H1 (cell line): ENCODE results near the gene SERGEF. TPM values are rescaled to one million over a fixed set of nuclear protein-coding genes. Genes with fewer than 3 reads are reported as not detected.

ENCODE experiments used
- CTCF ChIA-PET: fragments of 300-600 bp; sonication (Branson Sonifier 250); formaldehyde crosslinking; loops from one replicate; lab custom pipeline; 2021; ENCODE audit not compliant: partially characterized antibody; lab: Charles Lee
- POLR2A ChIA-PET: fragments of 300-600 bp; sonication (Branson Sonifier 250); formaldehyde crosslinking; loops from one replicate; lab custom pipeline; 2021; ENCODE audit warnings: inconsistent platforms; ENCODE audit not compliant: partially characterized antibody; lab: Charles Lee
- DNase-seq, 2 experiments: peaks; one replicate each; pipeline versions ENCODE4 v3.0.0 to v3.0.0-alpha.2; 2010 to 2022; ENCODE audit warnings: low spot score in 2 of 2, low read depth in 1 of 2, mixed read lengths in 1 of 2
- FAIRE-seq: peaks from 2 replicates; lab custom pipeline; 2011; peaks lifted over from hg19 to GRCh38; lab: Jason Lieb, UNC
- H2AFZ ChIP-seq: 2 replicates; pipeline ENCODE4 v1.8.1; 2012; ENCODE audit warnings: low read length, inconsistent platforms
- H2AK5ac ChIP-seq: 2 replicates; pipeline ENCODE4 v1.6.1; 2013; ENCODE audit warnings: low read depth, low read length
- H2BK120ac ChIP-seq: replicated peaks from 2 replicates; pipeline ENCODE3; 2013; ENCODE audit warnings: low read depth, low read length, inconsistent platforms
- H2BK12ac ChIP-seq: 2 replicates; pipeline ENCODE4 v1.6.1; 2013; ENCODE audit warnings: low read depth, low read length
- H2BK15ac ChIP-seq: 2 replicates; pipeline ENCODE4 v1.6.1; 2013; ENCODE audit warnings: low read length
- H2BK20ac ChIP-seq: 2 replicates; pipeline ENCODE4 v1.6.1; 2013; ENCODE audit warnings: low read length
- H2BK5ac ChIP-seq: 2 replicates; pipeline ENCODE4 v1.6.1; 2013; ENCODE audit warnings: low read depth, low read length
- H3K14ac ChIP-seq: 2 replicates; pipeline ENCODE4 v1.6.1; 2013; ENCODE audit warnings: inconsistent platforms; ENCODE audit not compliant: insufficient read length
- H3K18ac ChIP-seq: 2 replicates; pipeline ENCODE4 v1.6.1; 2013; ENCODE audit warnings: low read length; ENCODE audit errors: extremely low read depth
- H3K23ac ChIP-seq: 2 replicates; pipeline ENCODE4 v1.6.1; 2013; ENCODE audit warnings: inconsistent platforms; ENCODE audit not compliant: insufficient read length
- H3K23me2 ChIP-seq: 2 replicates; pipeline ENCODE4 v1.6.1; 2013; ENCODE audit warnings: low read depth, low read length
- H3K27ac ChIP-seq: 2 replicates; pipeline ENCODE4 v1.6.1; 2011; ENCODE audit warnings: low read depth, low read length, inconsistent platforms
- H3K27me3 ChIP-seq, 4 experiments: replicated peaks in 1 of 4; 1 replicate in 1 of 4; 2 replicates in 3 of 4; pipeline versions ENCODE4 v1.6.1 to v1.8.1; 2011 to 2013; ENCODE audit warnings: low read length in 3 of 4, mild to moderate bottlenecking in 3 of 4, inconsistent platforms in 2 of 4, mixed read lengths in 2 of 4, moderate library complexity in 1 of 4; ENCODE audit not compliant: control insufficient read depth in 3 of 4, insufficient read depth in 3 of 4; ENCODE audit errors: extremely low read depth in 1 of 4
- H3K36me3 ChIP-seq, 4 experiments: 2 replicates each; pipeline versions ENCODE4 v1.6.1 to v1.8.1; 2011 to 2013; ENCODE audit warnings: mild to moderate bottlenecking in 4 of 4, low read length in 3 of 4, moderate library complexity in 2 of 4, control low read depth in 1 of 4, inconsistent platforms in 1 of 4; ENCODE audit not compliant: insufficient read depth in 4 of 4, control insufficient read depth in 2 of 4
- H3K4ac ChIP-seq: replicated peaks from 2 replicates; pipeline ENCODE3; 2013; ENCODE audit warnings: low read length, low read depth, mixed read lengths, inconsistent platforms; ENCODE audit not compliant: insufficient read length
- H3K4me1 ChIP-seq, 4 experiments: replicated peaks in 1 of 4; 1 replicate in 1 of 4; 2 replicates in 3 of 4; pipeline versions ENCODE4 v1.6.1 to v1.8.1; 2011 to 2013; ENCODE audit warnings: low read length in 3 of 4, inconsistent platforms in 2 of 4, mixed read lengths in 1 of 4; ENCODE audit not compliant: insufficient read depth in 4 of 4, control insufficient read depth in 3 of 4
- H3K4me2 ChIP-seq, 2 experiments: 2 replicates each; pipeline versions ENCODE4 v1.6.1 to v1.8.1; 2011 to 2013; ENCODE audit warnings: low read depth in 2 of 2, low read length in 2 of 2, control low read depth in 1 of 2, inconsistent platforms in 1 of 2, mild to moderate bottlenecking in 1 of 2; ENCODE audit not compliant: insufficient read depth in 1 of 2
- H3K4me3 ChIP-seq, 4 experiments: fragments of 200-600, 300-600 bp in 1 of 4; sonication (generic), shearing (Covaris generic), sonication (Bioruptor Twin) in 1 of 4; 2 replicates each; pipeline versions ENCODE4 v1.5.1 to v1.8.1; 2011 to 2016; ENCODE audit warnings: low read length in 4 of 4, low read depth in 3 of 4, control low read depth in 2 of 4, inconsistent platforms in 2 of 4, mild to moderate bottlenecking in 2 of 4, mixed read lengths in 1 of 4, moderate library complexity in 1 of 4; ENCODE audit not compliant: insufficient read depth in 2 of 4; ENCODE audit errors: extremely low read depth in 1 of 4
- H3K56ac ChIP-seq: replicated peaks from 2 replicates; pipeline ENCODE3; 2013; ENCODE audit warnings: low read depth, mild to moderate bottlenecking, mixed read lengths, low read length, inconsistent platforms; ENCODE audit not compliant: insufficient read length
- H3K79me1 ChIP-seq: 2 replicates; pipeline ENCODE4 v1.6.1; 2013; ENCODE audit warnings: low read depth, low read length, control low read depth
- H3K79me2 ChIP-seq, 2 experiments: 2 replicates each; pipeline versions ENCODE4 v1.6.1 to v1.8.1; 2012 to 2013; ENCODE audit warnings: low read length in 2 of 2, mild to moderate bottlenecking in 2 of 2, inconsistent platforms in 1 of 2; ENCODE audit not compliant: insufficient read depth in 2 of 2, control insufficient read depth in 1 of 2
- H3K9ac ChIP-seq, 4 experiments: replicated peaks in 1 of 4; 1 replicate in 1 of 4; 2 replicates in 3 of 4; pipeline versions ENCODE4 v1.6.1 to v1.8.1; 2011 to 2013; ENCODE audit warnings: low read depth in 3 of 4, low read length in 3 of 4, control low read depth in 2 of 4, mild to moderate bottlenecking in 2 of 4, moderate library complexity in 2 of 4, inconsistent platforms in 1 of 4; ENCODE audit errors: extremely low read depth in 1 of 4
- H3K9me3 ChIP-seq, 2 experiments: 2 replicates each; pipeline versions ENCODE4 v1.6.1 to v1.8.1; 2012 to 2013; ENCODE audit warnings: mild to moderate bottlenecking in 2 of 2, moderate library complexity in 2 of 2, control low read depth in 1 of 2, inconsistent platforms in 1 of 2, low read depth in 1 of 2, low read length in 1 of 2, mixed read lengths in 1 of 2; ENCODE audit not compliant: insufficient read depth in 2 of 2
- H4K20me1 ChIP-seq, 2 experiments: replicated peaks in 1 of 2; 2 replicates each; pipeline versions ENCODE3 to v1.8.1; 2011 to 2013; ENCODE audit warnings: inconsistent platforms in 2 of 2, low read length in 2 of 2, mild to moderate bottlenecking in 1 of 2; ENCODE audit not compliant: insufficient read depth in 2 of 2, control insufficient read depth in 1 of 2
- H4K5ac ChIP-seq: 2 replicates; pipeline ENCODE4 v1.6.1; 2013; ENCODE audit warnings: low read length, low read depth, mixed read lengths, inconsistent platforms; ENCODE audit not compliant: insufficient read length
- H4K8ac ChIP-seq: 2 replicates; pipeline ENCODE4 v1.8.0; 2013; ENCODE audit warnings: mild to moderate bottlenecking, moderate library complexity, low read length, inconsistent platforms; ENCODE audit not compliant: insufficient read depth; ENCODE audit errors: extremely low read depth
- H4K91ac ChIP-seq: replicated peaks from 2 replicates; pipeline ENCODE3; 2013; ENCODE audit warnings: low read length, mixed read lengths, inconsistent platforms; ENCODE audit not compliant: insufficient read length
- CHD1 ChIP-seq: IDR thresholded peaks from 2 replicates; pipeline ENCODE4 v1.6.1; 2012; ENCODE audit warnings: low read depth, low read length, improper control_type of control experiment
- EZH2 ChIP-seq: fragments of 200-600 bp; sonication (generic); IDR thresholded peaks from 2 replicates; pipeline ENCODE4 v1.7.1; 2012; ENCODE audit warnings: low read depth, mild to moderate bottlenecking, moderate library complexity, low read length, inconsistent platforms; ENCODE audit not compliant: severe bottlenecking
- KDM1A ChIP-seq: fragments of 200-600, 300-600 bp; sonication (generic); IDR thresholded peaks from 2 replicates; pipeline ENCODE4 v1.7.1; 2016; ENCODE audit warnings: mild to moderate bottlenecking, low read length, borderline replicate concordance
- KDM4A ChIP-seq: IDR thresholded peaks from one replicate; pipeline ENCODE4 v1.7.1; 2012; ENCODE audit warnings: low read depth, mild to moderate bottlenecking, moderate library complexity, low read length, inconsistent platforms; ENCODE audit not compliant: severe bottlenecking
- ZNF274 ChIP-seq: IDR thresholded peaks from 2 replicates; pipeline ENCODE4 v1.7.0; 2012; ENCODE audit warnings: low read length, borderline replicate concordance; ENCODE audit errors: extremely low read depth
- WGBS, 2 experiments: shearing (Covaris generic) in 1 of 2; methylation state at CpG; one replicate each; pipeline versions ENCODE4 v1.1.6 to v1.1.7; 2013 to 2015; ENCODE audit warnings: low lambda C conversion rate in 2 of 2, mixed read lengths in 2 of 2, inconsistent platforms in 1 of 2, low coverage in 1 of 2, missing lambda C conversion rate in 1 of 2; ENCODE audit not compliant: insufficient replicate concordance in 2 of 2, insufficient coverage in 1 of 2, insufficient read length in 1 of 2; ENCODE audit errors: extremely low coverage in 1 of 2, missing lambda C conversion rate in 1 of 2; 5-methylcytosine and 5-hydroxymethylcytosine counted together
- polyA plus RNA-seq, 7 experiments: library from polyadenylated mRNA; depleted of rRNA in 3 of 7; stranded (reverse) in 5 of 7; unstranded in 2 of 7; fragments of >200 nt in 5 of 7; fragments of 200-250 nt in 2 of 7; gene quantifications; 1 replicate in 5 of 7; 2 replicates in 1 of 7; 4 replicates in 1 of 7; pipeline versions ENCODE4 v1.2.1 to v1.2.3, GENCODE V29; 2011 to 2013; ENCODE audit warnings: missing spikeins in 2 of 7, mixed read lengths in 2 of 7
- total RNA-seq: library from RNA; stranded (reverse); fragmentation: NEBNext Ultra II Directional; extraction: Animal tissue kit (Norgen Biotek cat#: 25700); gene quantifications from 2 replicates; pipeline ENCODE4 v1.2.1, GENCODE V29; 2021

SERGEF gene
- total and polyA plus RNA-seq, 2 of the 8 experiments (the other 6 are each of a cell fraction or from before 2014, with no cell fraction given) = 16.6 to 28.8 TPM

- Histone ChIP-seq H2BK20ac (no peak overlapping the region), H3K9me3 (no peaks in the 10 kb centered on the region), H4K20me1 (no peaks in the 10 kb centered on the region), H3K18ac (no peak overlapping the region), H4K8ac (no peak overlapping the region), H3K27ac (no peak overlapping the region), H3K9ac (no peak overlapping the region), H3K4ac (no peak overlapping the region), H2AK5ac (no peak overlapping the region), H3K79me1 (no peaks in the 10 kb centered on the region), H2BK5ac (no peak overlapping the region), H3K56ac (no peak overlapping the region), H2BK12ac (no peak overlapping the region), H3K4me3 (no peak overlapping the region), H3K23ac (no peak overlapping the region), H3K27me3 (no peaks in the 10 kb centered on the region), H3K36me3 (no peaks in the 10 kb centered on the region), H3K4me1 (no peaks in the 10 kb centered on the region), H3K14ac (no peak overlapping the region), H2BK120ac (no peak overlapping the region), H2BK15ac (no peak overlapping the region), H3K4me2 (no peak overlapping the region), H3K23me2 (no peaks in the 10 kb centered on the region; the same call in 1 of the 2 replicates), H2AFZ (no peak overlapping the region), H4K91ac (no peak overlapping the region), H3K79me2 (no peaks in the 10 kb centered on the region), H4K5ac (no peak overlapping the region)
- DNase-seq (no peak), FAIRE-seq (no peak)
- no peak for TF ChIP-seq KDM1A
- no peak for TF ChIP-seq CHD1
- TF ChIP-seq ZNF274 = no peak
- no peak for TF ChIP-seq EZH2
- TF ChIP-seq KDM4A = no peak
- POLR2A ChIA-PET = no interaction called here
- 80% methylated on average over 2 of the region's 2 CpGs; no CpG with 5 or more reads in 1 of the 2 experiments for WGBS, 2 experiments
- CTCF ChIA-PET = no interaction called here
Observed at GRCh38 chr11:18027475-18027874, 14.6 kb upstream of the SERGEF start.
